HG03460 (cell line): Measurements from ENCODE around the gene USP21.
"Not testable (repeated sequence)": the region's sequence is repeated elsewhere in the genome, so short reads cannot be mapped to it uniquely, and the experiment has no call there.

Source experiments
- ATAC-seq: cut with Tn5 transposase; IDR thresholded peaks from one replicate; pipeline ENCODE4 v1.9.1; 2021; ENCODE audit not compliant: unreplicated experiment

The USP21 gene, protein sequence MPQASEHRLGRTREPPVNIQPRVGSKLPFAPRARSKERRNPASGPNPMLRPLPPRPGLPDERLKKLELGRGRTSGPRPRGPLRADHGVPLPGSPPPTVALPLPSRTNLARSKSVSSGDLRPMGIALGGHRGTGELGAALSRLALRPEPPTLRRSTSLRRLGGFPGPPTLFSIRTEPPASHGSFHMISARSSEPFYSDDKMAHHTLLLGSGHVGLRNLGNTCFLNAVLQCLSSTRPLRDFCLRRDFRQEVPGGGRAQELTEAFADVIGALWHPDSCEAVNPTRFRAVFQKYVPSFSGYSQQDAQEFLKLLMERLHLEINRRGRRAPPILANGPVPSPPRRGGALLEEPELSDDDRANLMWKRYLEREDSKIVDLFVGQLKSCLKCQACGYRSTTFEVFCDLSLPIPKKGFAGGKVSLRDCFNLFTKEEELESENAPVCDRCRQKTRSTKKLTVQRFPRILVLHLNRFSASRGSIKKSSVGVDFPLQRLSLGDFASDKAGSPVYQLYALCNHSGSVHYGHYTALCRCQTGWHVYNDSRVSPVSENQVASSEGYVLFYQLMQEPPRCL

DNA sequence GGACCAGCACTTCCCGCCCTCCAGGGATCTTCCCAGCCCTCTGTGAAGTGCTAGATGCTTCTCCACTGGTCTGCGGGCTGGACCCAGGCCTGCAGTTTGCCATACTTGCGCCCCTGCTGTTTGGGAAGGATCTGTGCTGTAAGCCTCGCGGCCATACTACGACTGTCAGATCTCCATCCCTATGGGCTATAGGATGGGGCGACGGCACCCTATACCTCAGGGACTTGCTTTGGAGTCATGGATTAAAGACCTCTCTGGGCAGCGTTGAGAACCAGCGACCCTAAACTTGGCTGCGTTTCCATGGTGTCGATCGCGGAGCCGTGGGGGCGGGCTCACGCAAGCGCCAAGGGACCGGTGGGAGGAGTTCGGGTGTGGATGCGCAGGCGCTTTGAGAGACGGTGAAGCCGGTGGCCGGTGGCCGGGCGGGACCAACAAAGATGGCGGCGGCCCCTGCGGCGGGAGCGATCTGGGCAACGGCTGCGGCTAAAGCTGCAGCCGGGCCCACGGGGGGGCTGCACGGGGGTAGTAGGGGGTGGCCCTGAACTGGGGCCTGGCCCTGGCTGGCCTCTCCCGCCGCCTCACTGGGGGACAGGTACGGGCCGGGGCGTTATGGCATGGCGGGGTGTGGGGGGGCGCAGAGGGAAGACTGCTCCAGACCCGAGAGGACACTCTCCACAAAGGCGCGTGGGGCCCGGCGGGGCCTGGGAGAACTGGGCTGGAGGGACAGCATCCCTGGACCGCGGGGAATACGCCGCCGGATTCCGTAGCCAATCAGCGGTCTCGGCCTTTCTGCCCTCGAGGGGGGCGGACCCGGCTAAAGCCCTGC, at the start of gene USP21:
TSS of gene USP21 (plus strand) at position 414 of the 826 bp plus-strand sequence. CDS start 1,141 bp downstream, outside the sequence.
- peak; percentile 85 for ATAC-seq

DNA sequence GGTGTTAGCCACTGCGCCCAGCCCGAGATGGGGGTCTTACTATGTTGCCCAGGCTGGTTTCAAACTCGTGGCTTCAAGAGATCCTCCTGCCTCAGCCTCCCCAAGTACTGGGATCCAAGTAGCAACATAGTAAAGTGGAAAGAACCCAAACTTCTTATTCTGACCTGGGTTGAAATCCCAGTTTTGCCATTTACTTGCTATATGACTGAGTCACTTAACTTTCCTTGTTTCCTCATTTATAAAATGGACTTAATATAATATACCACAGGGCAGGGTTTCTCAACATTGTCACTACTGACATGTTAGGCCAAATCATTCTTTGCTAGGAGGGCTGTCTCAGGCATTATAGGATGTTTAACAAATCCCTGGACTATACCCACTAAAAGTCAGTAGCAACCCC, 48.2 kb upstream of the USP21 start:
- ATAC-seq, result no peak

DNA sequence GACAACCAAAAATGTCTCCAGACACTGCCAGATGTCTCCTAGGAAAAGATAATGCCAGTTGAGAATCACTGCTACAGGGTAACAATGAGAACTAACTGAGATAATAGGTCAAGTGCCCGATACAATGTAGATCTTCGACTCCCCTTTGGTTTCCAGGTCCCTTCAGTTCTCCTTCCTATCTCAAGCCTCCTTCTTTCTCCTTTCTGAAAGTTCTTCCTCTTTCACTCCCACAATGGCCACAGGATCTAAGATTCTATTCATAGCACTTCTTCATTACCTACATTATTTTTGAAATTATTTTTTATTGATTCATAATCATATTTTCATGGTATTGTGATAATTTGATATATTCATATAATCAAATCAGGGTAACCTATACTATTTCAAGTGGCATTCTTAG, 47.8 kb upstream of the USP21 start:
- ATAC-seq, result no peak

DNA sequence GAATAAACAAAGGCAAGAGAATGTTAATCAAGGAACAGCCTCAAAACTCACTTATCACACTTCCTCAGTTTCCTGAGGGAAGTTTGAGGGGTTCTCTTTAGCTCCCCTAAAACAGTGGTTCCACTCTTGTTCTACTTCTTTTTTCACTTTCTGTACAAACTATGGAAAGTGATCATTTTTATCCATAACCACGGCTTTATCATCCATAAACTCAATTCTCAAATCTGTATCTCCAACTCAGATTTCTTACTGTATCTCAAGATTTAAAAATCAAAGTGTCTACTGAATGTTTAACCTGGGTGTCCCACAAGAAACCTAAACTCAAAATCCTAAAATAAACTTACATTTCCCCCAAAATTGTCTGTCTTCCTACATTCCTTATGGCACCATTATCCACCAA, 45.4 kb upstream of the USP21 start:
- no peak for ATAC-seq

DNA sequence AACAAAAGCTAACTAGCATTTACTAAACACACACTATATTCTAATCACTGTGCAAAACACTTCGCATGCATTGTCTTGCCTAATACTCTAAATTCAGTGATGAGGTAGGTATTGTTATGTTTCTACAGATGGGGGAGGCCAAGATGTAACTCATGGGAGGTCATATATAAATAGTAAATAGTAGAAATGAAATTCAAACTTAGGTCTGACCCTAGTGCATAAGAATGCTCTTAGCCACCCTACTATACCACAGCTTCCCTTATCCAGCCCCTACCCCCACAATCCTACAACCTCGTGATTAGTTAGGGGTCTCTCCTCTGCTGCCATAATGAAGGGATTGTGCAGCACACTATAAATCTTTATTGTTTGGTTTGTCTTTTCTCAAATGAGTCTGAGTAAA, 44.7 kb upstream of the USP21 start:
- no peak for ATAC-seq

DNA sequence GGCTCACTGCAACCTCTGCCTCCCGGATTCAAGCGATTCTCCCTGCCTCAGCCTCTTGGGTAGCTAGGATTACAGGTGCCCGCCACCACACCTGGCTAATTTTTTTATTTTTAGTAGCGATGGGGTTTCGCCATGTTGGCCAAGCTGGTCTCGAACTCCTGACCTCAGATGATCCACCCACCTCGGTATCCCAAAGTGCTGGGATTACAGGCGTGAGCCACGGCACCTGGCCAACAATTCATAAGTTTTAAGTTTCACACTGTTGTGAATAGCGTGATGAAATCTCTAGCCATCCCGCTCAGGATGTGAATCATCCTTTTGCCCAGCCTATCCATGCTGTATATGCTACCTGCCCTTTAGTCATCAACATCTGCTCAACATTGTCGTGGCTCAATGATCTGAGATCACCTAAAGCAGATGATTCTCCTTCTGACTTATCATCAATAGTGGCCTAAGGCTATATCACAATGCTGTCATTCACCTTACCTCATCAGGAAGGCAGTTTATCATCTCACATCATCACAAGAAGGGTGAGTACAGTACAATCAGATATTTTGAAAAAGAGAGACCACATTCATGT, 44.1 kb upstream of the USP21 start:
- ATAC-seq, result no peak

DNA sequence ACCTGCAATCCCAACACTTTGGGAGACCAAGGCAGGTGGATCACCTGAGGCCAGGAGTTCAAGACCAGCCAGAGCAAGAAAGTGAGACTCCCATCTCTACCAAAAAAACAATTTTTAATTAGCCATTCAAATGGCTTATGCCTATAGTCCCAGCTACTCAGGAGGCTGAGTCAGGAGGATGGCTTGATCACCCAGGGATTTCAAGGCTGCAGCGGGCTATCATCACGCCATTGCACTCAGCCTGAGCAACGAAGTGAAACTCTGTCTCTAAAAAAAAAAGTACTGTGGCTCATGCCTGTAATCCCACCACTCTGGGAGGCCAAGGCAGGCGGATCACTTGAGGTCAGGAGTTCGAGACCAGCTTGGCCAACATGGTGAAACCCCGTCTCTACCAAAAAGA, 43.3 kb upstream of the USP21 start:
- ATAC-seq, result not testable (repeated sequence)

DNA sequence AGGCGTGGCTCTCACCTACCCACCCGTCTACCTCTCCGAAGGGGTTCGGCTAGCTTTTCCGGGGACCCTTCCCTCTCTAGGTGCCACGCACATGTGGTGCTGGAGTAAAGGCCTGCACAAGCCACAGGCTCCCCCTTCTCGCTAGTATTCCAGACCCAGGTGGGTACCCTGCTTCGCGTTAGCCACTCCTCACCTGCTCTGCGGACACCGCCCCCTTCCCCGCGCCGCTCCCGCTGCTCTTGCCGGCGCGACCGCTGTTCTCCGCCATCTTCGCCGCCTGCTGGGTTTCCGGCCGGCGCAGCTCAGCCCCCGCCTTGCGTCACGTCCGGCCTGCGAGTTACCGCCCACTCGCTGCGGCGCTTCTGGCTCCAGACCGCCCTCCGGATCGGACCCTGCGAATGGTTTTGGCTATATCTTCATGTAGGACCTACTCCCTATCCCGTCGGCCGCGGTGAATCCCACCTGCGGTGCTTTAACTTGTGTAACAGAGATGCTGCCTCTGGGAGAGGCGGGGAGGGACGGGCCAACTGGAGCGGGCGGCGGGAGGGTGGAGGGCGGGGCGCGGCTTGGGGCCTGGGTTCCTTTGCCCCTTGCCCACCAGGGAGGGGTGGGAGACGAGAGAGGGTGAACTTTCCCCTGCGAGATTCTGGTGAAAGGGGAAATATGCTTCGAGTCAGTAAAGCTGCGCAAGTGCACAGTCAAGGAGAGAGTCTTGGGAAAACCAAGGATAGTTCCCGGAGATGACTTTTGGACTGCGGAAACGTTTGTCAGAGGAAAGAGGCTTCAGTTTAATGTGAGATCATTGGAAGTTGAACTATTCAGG, 41.3 kb upstream of the USP21 start, which contains the start of the genes NIT1 and PFDN2:
TSS of gene NIT1 (plus strand) at position 347 of the 823 bp plus-strand sequence. CDS start at position 419, 72 bp downstream.
TSS of gene PFDN2 (minus strand) at position 279 of the 823 bp plus-strand sequence. CDS start at position 268, 11 bp downstream.
- ATAC-seq, result peak; percentile 87

DNA sequence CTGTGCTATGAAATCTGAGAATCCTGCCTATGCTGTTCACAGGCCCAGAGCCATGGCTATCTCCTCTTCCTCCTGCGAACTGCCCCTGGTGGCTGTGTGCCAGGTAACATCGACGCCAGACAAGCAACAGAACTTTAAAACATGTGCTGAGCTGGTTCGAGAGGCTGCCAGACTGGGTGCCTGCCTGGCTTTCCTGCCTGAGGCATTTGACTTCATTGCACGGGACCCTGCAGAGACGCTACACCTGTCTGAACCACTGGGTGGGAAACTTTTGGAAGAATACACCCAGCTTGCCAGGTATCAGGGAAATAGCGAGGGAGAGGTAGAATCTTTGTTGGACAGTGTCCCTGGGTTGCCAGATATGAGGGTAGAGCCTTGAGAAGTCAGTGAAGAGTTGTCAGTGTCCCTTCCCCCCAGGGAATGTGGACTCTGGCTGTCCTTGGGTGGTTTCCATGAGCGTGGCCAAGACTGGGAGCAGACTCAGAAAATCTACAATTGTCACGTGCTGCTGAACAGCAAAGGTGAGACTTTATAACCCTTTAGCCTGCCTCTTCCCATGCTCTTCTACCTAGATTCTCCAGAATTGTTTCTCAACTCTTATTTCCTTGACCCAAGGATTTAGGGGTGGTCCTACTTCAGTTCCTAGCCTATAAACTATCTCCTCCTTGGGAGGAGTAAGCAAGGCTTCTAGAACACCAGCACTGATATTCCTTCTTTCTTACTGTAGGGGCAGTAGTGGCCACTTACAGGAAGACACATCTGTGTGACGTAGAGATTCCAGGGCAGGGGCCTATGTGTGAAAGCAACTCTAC, 40.0 kb upstream of the USP21 start:
- ATAC-seq, result peak; percentile 47

DNA sequence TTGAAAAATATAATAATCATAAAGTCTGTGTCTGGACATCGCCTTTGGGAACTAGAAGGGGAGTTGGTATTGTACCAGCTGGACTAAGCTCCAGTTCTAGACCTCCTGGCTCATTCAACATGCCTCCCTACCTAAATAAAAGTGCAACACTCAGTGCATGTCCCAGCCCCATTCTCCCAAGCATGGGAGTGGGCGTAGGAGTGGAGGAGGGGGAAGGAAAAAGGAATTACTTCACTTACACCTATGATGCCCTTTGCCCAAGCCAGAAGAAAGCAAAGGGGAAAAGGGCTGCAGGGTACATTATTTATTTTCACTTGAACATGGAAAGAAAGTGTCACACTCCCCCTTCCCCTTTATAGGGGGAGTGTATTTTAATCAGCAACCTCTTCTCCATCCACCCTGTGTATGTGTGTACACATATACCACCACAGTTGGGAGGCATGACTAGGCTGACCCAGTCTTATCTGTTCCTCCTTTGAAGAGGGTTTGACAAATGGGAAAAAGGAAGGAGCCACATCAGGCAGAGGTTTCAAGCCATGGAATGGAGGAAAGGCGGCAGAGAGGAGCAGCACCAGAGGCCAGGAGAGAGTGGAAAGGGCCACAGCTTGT, 38.2 kb upstream of the USP21 start:
- ATAC-seq, result no peak

DNA sequence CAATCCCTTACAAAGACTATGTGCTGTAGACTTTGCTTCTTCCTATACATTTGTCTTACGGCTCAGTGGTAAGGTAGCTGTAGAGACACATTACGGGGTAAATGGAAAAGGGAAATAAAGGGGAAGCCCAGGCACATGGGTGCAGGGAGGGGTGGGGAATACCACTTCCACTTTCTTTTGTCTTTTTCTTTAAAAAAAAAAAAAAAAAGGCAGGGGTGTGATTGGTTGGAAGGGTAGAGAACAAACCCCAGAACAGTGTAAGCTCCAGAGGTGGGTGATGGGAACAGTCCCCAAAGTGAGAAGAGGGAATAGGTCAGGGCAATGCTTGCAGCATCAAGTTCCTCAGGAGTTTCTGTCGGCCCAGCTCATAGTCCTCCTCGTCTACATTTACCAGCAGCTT, 37.5 kb upstream of the USP21 start:
- ATAC-seq, result no peak

DNA sequence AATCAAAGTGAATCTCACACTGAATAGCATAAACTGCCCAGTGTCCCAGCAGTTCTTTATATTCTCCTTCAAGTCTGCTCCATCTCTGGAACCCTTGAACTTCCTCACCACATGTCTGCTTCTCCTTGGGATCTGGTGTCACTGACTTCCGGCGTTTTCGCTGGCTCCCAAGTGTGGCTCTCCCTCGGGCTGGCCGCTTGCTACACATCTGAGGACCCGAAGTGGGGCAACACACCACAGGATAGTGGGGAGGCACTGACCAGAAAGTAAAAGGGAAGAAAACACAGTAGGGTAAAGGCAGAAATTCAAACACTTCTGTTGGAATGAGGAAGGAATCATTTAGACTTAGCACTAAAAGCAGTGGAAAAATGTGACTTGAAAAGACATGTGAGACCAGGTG, 36.3 kb upstream of the USP21 start:
- no peak for ATAC-seq

DNA sequence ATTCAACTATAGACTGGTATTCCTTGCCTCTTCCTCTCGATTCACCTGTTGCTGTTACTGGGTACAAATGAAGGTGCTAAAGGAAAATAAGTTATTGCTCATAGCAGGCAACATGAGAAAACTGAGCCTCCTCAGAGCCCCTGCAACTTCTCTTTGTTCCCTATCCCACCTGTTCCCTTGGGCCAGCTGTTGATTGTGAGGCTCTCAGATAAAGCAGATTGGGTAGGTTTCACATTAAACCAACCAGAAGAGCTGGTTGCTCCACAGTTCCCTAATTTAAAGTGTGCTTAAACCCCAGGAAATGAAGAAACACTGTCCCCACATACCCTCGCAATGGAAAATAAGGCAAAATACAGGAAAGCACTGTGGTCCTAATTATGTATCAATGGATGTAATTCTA, 31.7 kb upstream of the USP21 start:
- no peak for ATAC-seq

DNA sequence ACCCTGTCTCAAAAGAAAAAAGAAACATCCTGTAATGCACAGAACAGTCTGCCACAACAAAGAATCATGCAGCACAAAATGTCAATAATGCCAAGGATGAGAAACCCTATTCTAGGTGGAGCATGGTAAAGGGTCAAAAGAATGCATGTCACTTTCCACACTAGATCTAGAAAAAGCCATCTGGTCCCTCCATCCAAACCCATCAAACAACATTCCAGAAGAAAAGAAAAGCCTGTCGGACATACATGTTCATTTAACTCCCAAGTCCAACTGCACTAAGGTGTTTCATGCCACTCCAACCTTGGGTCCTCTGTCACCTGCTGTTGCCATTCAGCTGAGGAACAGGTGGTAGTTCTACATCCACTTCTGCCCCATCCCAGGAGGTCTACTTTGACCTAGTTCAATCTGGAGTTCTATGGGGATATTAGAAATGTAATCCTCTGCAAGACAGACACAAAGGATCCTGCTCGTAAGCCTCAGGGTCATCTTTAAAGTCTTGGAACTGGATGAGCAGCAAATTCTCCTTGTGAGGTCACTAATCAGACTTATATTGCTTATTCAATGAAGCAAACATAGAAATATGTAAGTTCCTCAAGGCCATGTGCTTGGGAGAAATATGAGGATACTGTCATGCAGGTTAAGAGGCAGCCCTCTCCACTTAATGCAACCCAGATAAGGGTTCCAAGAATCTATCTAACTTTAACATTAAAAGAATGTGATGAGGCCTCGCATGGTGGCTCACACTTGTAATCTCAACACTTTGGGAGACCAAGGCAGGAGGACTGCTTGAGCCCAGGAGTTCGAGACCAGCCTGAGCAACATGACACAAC, 30.5 kb upstream of the USP21 start:
- ATAC-seq, result no peak

DNA sequence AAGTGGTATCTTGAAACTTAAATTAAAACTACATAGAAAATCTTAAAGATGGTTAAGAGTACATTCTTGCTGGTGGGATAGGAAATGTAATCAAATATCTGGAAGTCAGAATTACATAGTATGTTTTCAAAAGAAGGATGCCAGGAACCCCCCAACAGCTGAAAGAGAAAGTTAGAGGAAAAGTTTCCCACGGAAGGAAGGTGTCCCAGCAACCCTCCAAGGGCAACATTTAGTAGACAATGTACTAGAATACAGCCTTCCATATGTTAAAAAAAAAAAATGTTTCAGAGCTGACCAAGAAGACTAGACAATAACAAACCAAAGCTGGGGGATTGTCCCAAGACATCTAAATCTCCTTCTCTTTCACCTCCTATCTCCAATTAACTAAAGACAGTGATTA, 29.0 kb upstream of the USP21 start:
- ATAC-seq, result no peak

DNA sequence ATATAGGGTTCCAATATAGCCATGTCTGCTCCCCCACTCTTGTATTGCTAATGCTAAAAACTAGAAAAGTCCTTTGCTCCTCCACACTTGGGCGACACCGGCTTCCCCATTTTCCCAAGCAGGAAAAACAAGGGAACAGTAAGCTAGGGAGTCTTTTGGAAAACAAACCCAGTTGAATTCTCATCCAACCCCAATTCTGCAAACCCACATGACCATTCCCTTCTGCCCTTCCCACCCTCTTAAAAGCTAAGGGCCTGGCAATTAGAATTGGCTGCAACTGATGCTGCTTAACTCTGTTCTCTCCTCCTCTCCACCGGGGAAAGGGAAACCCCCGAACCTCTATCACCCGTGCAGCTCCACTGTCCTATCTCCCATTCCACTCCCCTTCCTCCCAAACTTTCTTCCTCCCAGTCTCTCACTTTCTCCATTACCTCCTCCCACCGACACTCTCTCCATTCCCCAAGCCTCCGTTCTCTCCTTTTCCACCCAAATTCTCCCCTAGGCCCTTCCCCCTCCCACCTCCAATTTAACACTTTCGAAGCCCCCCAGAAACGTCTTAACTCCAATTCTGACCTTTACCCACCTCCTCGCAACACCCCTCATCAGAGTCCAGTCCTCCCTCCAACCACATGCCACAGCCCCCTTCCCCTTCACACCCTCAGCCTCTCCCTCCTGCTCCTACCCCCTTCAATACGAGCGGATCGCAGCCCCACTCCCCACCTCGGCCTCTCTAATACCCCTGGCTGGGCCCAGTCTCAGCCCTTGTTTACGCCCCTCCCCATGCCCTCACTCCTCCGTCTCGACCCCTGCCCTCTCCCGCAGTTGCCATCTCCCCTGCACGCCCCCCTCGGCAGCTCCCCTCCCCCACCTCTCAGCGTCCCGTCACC, 27.5 kb upstream of the USP21 start:
- peak; percentile 5 for ATAC-seq
